NCI-H146 (cell line): Measurements from ENCODE around the gene PRDM1.

Experiments used
- DNase-seq: peaks from one replicate; lab custom pipeline; 2025; lab: John Stamatoyannopoulos, UW

The PRDM1 gene

GRCh38 chr6:106070636-106071035 lies 15.5 kb upstream of the PRDM1 start:
- DNase-seq: no peak

GRCh38 chr6:106072501-106073090 lies 13.5 kb upstream of the PRDM1 start:
- DNase-seq: no peak

- DNase-seq: no peak
Observed at GRCh38 chr6:106074146-106074545, 12.0 kb upstream of the PRDM1 start.

GRCh38 chr6:106076139-106076538 lies 10.0 kb upstream of the PRDM1 start:
- no peak for DNase-seq

- DNase-seq: no peak
Observed at GRCh38 chr6:106077170-106077569, 9.0 kb upstream of the PRDM1 start.

GRCh38 chr6:106077881-106078280 lies 8.3 kb upstream of the PRDM1 start:
- no peak for DNase-seq

- DNase-seq: no peak
Observed at GRCh38 chr6:106079961-106080762, 6.0 kb upstream of the PRDM1 start.

GRCh38 chr6:106080763-106081095 lies 5.4 kb upstream of the PRDM1 start:
- DNase-seq: no peak

GRCh38 chr6:106081715-106082114 lies 4.4 kb upstream of the PRDM1 start:
- DNase-seq: no peak

- DNase-seq: no peak
Observed at GRCh38 chr6:106082735-106083398, 3.3 kb upstream of the PRDM1 start.

- no peak for DNase-seq
Observed at GRCh38 chr6:106083618-106084017, 2.5 kb upstream of the PRDM1 start.

GRCh38 chr6:106084106-106084988 lies 1.8 kb upstream of the PRDM1 start:
- DNase-seq: no peak

GRCh38 chr6:106084989-106085691 lies 996 bp upstream of the PRDM1 start:
- DNase-seq: no peak

GRCh38 chr6:106085692-106085983 lies 498 bp upstream of the PRDM1 start:
- no peak for DNase-seq

- DNase-seq: no peak
Observed at GRCh38 chr6:106086814-106087175, 659 bp downstream of the PRDM1 start.

- DNase-seq: no peak
Observed at GRCh38 chr6:106087548-106088325, 1.6 kb downstream of the PRDM1 start.

GRCh38 chr6:106090001-106090400 lies 3.9 kb downstream of the PRDM1 start:
- DNase-seq: no peak

- DNase-seq: no peak
Observed at GRCh38 chr6:106092279-106092678, 6.1 kb downstream of the PRDM1 start.

- DNase-seq: no peak
Observed at GRCh38 chr6:106094261-106094963, 8.3 kb downstream of the PRDM1 start.

GRCh38 chr6:106094964-106095335 lies 8.8 kb downstream of the PRDM1 start:
- no peak for DNase-seq
